Cardiac muscle cell (in vitro differentiated cells and primary cell): ENCODE results near the gene RSAD1. TPM values are rescaled to one million over a fixed set of nuclear protein-coding genes. Genes with fewer than 3 reads are reported as not detected.

Experiments
- DNase-seq, 2 donors: peaks; one replicate each; pipeline versions ENCODE4 v3.0.0 to v3.0.0-alpha.2; 2010 to 2017; ENCODE audit warnings: low read depth in 1 of 2, low spot score in 1 of 2
- H3K27ac ChIP-seq: fragments of 200-600 bp; sonication (generic); 2 replicates; pipeline ENCODE4 v1.5.1; 2016
- H3K27me3 ChIP-seq: fragments of 200-600 bp; sonication (generic); 2 replicates; pipeline ENCODE4 v1.6.0; 2016; ENCODE audit warnings: control low read depth
- H3K36me3 ChIP-seq: fragments of 200-600 bp; sonication (generic); 2 replicates; pipeline ENCODE4 v1.5.1; 2016; ENCODE audit warnings: control low read depth
- H3K4me1 ChIP-seq: fragments of 200-600 bp; sonication (generic); 2 replicates; pipeline ENCODE4 v1.8.1; 2017; ENCODE audit warnings: low read depth, mild to moderate bottlenecking, mixed run types
- H3K4me3 ChIP-seq: fragments of 200-600 bp; sonication (generic); 2 replicates; pipeline ENCODE4 v1.5.1; 2016; ENCODE audit warnings: mild to moderate bottlenecking
- H3K9me3 ChIP-seq: fragments of 200-600 bp; sonication (generic); 2 replicates; pipeline ENCODE4 v1.5.1; 2017; ENCODE audit warnings: low read depth, mild to moderate bottlenecking, control low read depth
- polyA plus RNA-seq: library from polyadenylated mRNA; unstranded; fragments of >200 nt; fragmentation: Nextera tagmentation; extraction: Ambion mirVana; gene quantifications from 2 replicates; pipeline ENCODE4 v1.2.1, GENCODE V29; 2016
- total RNA-seq: library from RNA; depleted of rRNA; stranded (reverse); fragments of >200 nt; gene quantifications from 2 replicates; pipeline ENCODE4 v1.2.3, GENCODE V29; 2016
- TF ChIP-seq, protein P1 (sequence below): IDR thresholded peaks from 2 replicates; pipeline ENCODE4 v1.5.1; 2012; ENCODE audit warnings: low read depth, mild to moderate bottlenecking, low read length

The RSAD1 gene
- total and polyA plus RNA-seq, 2 experiments from 2014 or later = 35.8 to 39.7 TPM

DNA sequence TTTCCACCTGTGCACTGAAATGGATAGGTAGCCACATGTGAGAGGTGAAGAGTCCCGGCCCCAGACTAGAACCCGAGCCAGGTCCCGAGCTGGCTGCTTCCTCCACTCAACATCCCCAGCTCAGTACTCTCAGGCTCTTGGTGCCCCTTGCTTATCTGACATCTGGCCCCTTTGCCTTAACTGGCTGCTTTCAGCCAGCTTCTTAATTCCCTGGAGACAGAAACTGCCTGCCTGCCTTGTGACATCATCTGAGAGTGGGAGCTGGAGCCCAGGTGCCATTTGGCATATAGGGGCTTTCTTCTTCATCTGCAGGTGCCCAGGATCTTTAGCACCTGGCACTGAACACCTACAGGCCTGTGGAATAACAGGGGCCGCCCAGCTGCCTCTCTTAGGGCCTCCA lies 18.9 kb upstream of the RSAD1 start:
- Histone ChIP-seq H3K36me3 (peaks cover 13% of the 10 kb centered on the region), H3K4me3 (no peak overlapping the region), H3K27me3 (no peaks in the 10 kb centered on the region), H3K27ac (no peak overlapping the region), H3K4me1 (no peaks in the 10 kb centered on the region), H3K9me3 (no peaks in the 10 kb centered on the region)
- DNase-seq = no peak
- TF ChIP-seq, protein P1, sequence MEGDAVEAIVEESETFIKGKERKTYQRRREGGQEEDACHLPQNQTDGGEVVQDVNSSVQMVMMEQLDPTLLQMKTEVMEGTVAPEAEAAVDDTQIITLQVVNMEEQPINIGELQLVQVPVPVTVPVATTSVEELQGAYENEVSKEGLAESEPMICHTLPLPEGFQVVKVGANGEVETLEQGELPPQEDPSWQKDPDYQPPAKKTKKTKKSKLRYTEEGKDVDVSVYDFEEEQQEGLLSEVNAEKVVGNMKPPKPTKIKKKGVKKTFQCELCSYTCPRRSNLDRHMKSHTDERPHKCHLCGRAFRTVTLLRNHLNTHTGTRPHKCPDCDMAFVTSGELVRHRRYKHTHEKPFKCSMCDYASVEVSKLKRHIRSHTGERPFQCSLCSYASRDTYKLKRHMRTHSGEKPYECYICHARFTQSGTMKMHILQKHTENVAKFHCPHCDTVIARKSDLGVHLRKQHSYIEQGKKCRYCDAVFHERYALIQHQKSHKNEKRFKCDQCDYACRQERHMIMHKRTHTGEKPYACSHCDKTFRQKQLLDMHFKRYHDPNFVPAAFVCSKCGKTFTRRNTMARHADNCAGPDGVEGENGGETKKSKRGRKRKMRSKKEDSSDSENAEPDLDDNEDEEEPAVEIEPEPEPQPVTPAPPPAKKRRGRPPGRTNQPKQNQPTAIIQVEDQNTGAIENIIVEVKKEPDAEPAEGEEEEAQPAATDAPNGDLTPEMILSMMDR = no peak

DNA sequence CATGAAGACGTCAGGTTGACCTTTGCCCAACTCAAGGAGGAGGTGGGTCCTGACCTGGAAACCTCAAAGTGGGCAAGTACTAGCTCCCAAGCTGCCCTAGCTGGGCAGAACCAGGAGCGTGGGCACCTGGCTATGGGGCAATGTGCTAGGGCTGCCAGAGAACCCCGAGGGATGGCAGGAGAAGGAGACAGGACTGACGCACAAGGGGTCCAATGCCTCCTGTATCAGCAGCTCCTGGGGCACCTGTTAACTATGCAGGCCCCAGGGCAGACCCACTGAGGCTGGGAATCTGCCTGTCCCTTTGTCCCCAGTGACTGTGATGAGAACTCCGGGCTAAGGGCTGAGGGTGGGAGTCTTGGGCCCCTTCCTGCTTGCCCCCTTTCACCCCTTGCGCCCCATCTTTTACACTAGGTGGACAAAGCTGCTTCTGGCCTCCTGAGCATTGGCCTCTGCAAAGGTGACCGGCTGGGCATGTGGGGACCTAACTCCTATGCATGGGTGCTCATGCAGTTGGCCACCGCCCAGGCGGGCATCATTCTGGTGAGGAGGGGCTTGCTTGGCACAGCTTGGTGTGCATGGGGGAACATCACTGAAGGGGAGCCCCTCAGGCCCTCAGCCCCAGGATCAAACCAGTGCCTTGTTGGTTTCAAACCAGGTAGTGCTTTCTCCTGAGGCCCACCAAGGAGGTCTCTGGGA lies 17.7 kb upstream of the RSAD1 start:
- Histone ChIP-seq H3K4me1 (no peaks in the 10 kb centered on the region), H3K27me3 (no peaks in the 10 kb centered on the region), H3K27ac (no peak overlapping the region), H3K36me3 (peaks cover 15% of the 10 kb centered on the region), H3K9me3 (no peaks in the 10 kb centered on the region), H3K4me3 (no peak overlapping the region)
- TF ChIP-seq, protein P1 = no peak
- no peak for DNase-seq

DNA sequence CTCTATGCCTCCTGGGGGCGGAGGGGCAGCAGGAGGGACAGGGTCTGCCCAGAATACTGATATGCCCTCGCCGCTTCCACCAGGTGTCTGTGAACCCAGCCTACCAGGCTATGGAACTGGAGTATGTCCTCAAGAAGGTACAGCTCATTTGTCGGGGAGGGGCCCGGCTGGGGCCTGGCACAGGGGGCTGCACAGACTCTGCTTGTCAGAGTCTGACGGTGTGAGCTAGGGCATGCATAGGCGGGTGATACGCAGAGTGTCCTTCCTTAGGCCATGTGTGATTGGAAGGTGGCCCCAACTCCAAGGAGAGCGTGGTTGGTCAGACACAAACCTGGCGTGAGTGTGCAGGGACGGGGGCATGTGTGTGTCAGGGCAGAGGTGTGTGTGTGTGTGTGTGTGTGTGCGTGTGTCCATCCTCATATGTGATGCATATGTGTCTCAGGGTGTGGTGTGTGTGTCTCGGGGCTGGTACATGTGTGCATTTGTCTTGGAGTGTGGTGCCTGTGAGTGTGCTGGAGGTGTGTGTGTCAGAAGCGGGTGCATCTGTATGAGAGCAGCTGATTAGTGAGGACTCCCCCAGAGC lies 17.0 kb upstream of the RSAD1 start:
- DNase-seq = no peak
- no peaks in the 10 kb centered on the region for H3K4me1 ChIP-seq
- H3K4me3 ChIP-seq = no peak overlapping the region
- no peak overlapping the region for H3K27ac ChIP-seq
- no peaks in the 10 kb centered on the region for H3K9me3 ChIP-seq
- no peaks in the 10 kb centered on the region for H3K27me3 ChIP-seq
- H3K36me3 ChIP-seq = peaks cover 15% of the 10 kb centered on the region
- TF ChIP-seq, protein P1 = no peak

DNA sequence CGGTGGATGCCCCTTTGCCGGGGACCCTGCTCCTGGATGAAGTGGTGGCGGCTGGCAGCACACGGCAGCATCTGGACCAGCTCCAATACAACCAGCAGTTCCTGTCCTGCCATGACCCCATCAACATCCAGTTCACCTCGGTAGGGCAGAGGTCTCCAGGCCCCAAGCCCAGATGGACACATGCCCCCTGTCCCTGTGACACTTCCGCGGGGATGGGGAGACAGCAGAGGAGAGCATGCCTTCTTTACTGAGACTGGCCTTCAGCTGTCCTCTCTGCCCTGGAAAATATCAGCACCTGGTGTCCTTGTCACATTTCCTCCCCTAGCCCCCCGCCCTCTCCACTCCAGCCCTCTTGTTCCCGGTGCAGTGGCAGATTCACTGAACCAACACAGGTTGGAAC lies 16.2 kb upstream of the RSAD1 start:
- Histone ChIP-seq H3K27me3 (peaks cover 2% of the 10 kb centered on the region), H3K27ac (no peak overlapping the region)
- TF ChIP-seq, protein P1 = no peak

DNA sequence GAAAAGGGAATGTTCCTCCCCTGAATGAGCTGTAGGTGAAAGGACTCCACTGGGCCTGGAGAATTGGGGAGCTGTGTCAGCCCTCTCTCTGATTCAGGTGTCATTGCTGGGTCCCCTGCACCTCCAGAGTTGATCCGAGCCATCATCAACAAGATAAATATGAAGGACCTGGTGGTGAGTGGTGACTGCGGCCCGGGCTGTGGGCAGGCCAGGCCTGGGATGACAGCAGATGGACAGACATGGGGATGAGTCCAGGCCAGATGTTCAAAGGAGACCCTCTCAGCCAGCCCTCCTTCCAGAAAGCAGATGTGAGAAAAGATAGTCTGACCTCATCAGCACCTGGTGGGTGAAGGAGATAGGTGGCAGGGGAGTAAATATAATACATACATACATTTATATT lies 14.5 kb upstream of the RSAD1 start:
- H3K27me3 ChIP-seq = peaks cover 19% of the 10 kb centered on the region
- DNase-seq = no peak
- TF ChIP-seq, protein P1 = no peak
- no peaks in the 10 kb centered on the region for H3K4me1 ChIP-seq
- H3K4me3 ChIP-seq = no peak overlapping the region
- no peaks in the 10 kb centered on the region for H3K9me3 ChIP-seq
- H3K27ac ChIP-seq = no peak overlapping the region
- peaks cover 15% of the 10 kb centered on the region for H3K36me3 ChIP-seq

More for the DNA sequence above, 16.2 kb upstream of the RSAD1 start:
- Histone ChIP-seq H3K4me3 (no peak overlapping the region), H3K9me3 (no peaks in the 10 kb centered on the region), H3K36me3 (peaks cover 15% of the 10 kb centered on the region), H3K4me1 (no peaks in the 10 kb centered on the region)
- no peak for DNase-seq
